Measurements from ENCODE around the gene SFXN2.

The SFXN2 gene

GRCh38 chr10:102701272-102701671 is 13.2 kb upstream of the SFXN2 start:
- H3K4ac ChIP-seq (ENCODE audit: low read depth in 1 of 2, low read length in 2 of 2): peak overlapping the region in 1 of 2 experiments; percentile 51
- WGBS: no CpG with 5 or more reads among the region's 3 CpGs
- H2BK15ac ChIP-seq (ENCODE audit: low read depth, poor library complexity, severe bottlenecking): no peak overlapping the region
- H3K18ac ChIP-seq (ENCODE audit: low read depth in 1 of 2, low read length in 2 of 2): peak overlapping the region in 1 of 2 experiments; percentile 48
- peaks cover 11% of the 10 kb centered on the region for H3K79me1 ChIP-seq (replicated peaks; ENCODE audit: low read length, poor library complexity, severe bottlenecking)
- H2AFZ ChIP-seq (ENCODE audit: low read depth, low read length): no peak overlapping the region
- peaks cover 11 to 38% of the 10 kb centered on the region in 2 experiments for H3K36me3 ChIP-seq (ENCODE audit: control insufficient read depth in 1 of 2, insufficient read depth in 2 of 2, low read depth in 1 of 2, low read length in 2 of 2)
- no peak overlapping the region for H2BK12ac ChIP-seq (ENCODE audit: low read length in 2 of 2)
- H2BK5ac ChIP-seq (ENCODE audit: low read depth, low read length, poor library complexity, severe bottlenecking): no peak overlapping the region
- no peak overlapping the region for H2BK120ac ChIP-seq (ENCODE audit: low read depth, low read length)
- no peak overlapping the region for H3K23ac ChIP-seq (ENCODE audit: low read length in 2 of 2)
- no peaks in the 10 kb centered on the region for H3K9me3 ChIP-seq (ENCODE audit: control insufficient read depth, low read length)
- H3K4me2 ChIP-seq (ENCODE audit: low read length, poor library complexity, severe bottlenecking): no peak overlapping the region
- peak overlapping the region; percentile 94 for H2AK5ac ChIP-seq (ENCODE audit: low read length, severe bottlenecking)
- H3K14ac ChIP-seq (ENCODE audit: low read length in 2 of 2): no peak overlapping the region
- peaks cover 19% of the 10 kb centered on the region for H3K4me1 ChIP-seq (ENCODE audit: control insufficient read depth, insufficient read depth, low read depth, low read length)
- no peak for DNase-seq
- H4K91ac ChIP-seq (ENCODE audit: low read length): no peak overlapping the region
- no peak overlapping the region for H3K4me3 ChIP-seq (ENCODE audit: insufficient read depth in 1 of 2, low read depth in 1 of 2, low read length in 2 of 2)
- H3K9ac ChIP-seq (ENCODE audit: low read length): no peak overlapping the region
- H3K27me3 ChIP-seq (ENCODE audit: control insufficient read depth in 1 of 2, insufficient read depth in 1 of 2, low read length in 2 of 2): no peaks in the 10 kb centered on the region
- no peak overlapping the region for H4K8ac ChIP-seq (ENCODE audit: low read length)
- H3K27ac ChIP-seq (ENCODE audit: low read length, poor library complexity, severe bottlenecking): peak overlapping the region; percentile 40

- H3K4me3 ChIP-seq (ENCODE audit: insufficient read depth in 1 of 2, low read depth in 1 of 2, low read length in 2 of 2): no peak overlapping the region
- no peak overlapping the region for H3K18ac ChIP-seq (ENCODE audit: low read depth in 1 of 2, low read length in 2 of 2)
- no peak overlapping the region for H2BK15ac ChIP-seq (ENCODE audit: low read depth, poor library complexity, severe bottlenecking)
- no peak overlapping the region for H4K91ac ChIP-seq (ENCODE audit: low read length)
- no peak overlapping the region for H2AK5ac ChIP-seq (ENCODE audit: low read length, severe bottlenecking)
- no peaks in the 10 kb centered on the region for H3K9me3 ChIP-seq (ENCODE audit: control insufficient read depth, low read length)
- H3K79me1 ChIP-seq (replicated peaks; ENCODE audit: low read length, poor library complexity, severe bottlenecking): peaks cover 11% of the 10 kb centered on the region
- H3K9ac ChIP-seq (ENCODE audit: low read length): no peak overlapping the region
- H2BK12ac ChIP-seq (ENCODE audit: low read length in 2 of 2): no peak overlapping the region
- H4K8ac ChIP-seq (ENCODE audit: low read length): no peak overlapping the region
- H2AFZ ChIP-seq (ENCODE audit: low read depth, low read length): no peak overlapping the region
- H2BK5ac ChIP-seq (ENCODE audit: low read depth, low read length, poor library complexity, severe bottlenecking): no peak overlapping the region
- no peak overlapping the region for H3K27ac ChIP-seq (ENCODE audit: low read length, poor library complexity, severe bottlenecking)
- peaks cover 20% of the 10 kb centered on the region for H3K4me1 ChIP-seq (ENCODE audit: control insufficient read depth, insufficient read depth, low read depth, low read length)
- H3K4ac ChIP-seq (ENCODE audit: low read depth in 1 of 2, low read length in 2 of 2): no peak overlapping the region
- WGBS: no CpG with 5 or more reads among the region's 3 CpGs
- no peaks in the 10 kb centered on the region for H3K27me3 ChIP-seq (ENCODE audit: control insufficient read depth in 1 of 2, insufficient read depth in 1 of 2, low read length in 2 of 2)
- H3K23ac ChIP-seq (ENCODE audit: low read length in 2 of 2): no peak overlapping the region
- H2BK120ac ChIP-seq (ENCODE audit: low read depth, low read length): no peak overlapping the region
- H3K36me3 ChIP-seq (ENCODE audit: control insufficient read depth in 1 of 2, insufficient read depth in 2 of 2, low read depth in 1 of 2, low read length in 2 of 2): peaks cover 11 to 33% of the 10 kb centered on the region in 2 experiments
- no peak overlapping the region for H3K14ac ChIP-seq (ENCODE audit: low read length in 2 of 2)
- DNase-seq: no peak
- H3K4me2 ChIP-seq (ENCODE audit: low read length, poor library complexity, severe bottlenecking): no peak overlapping the region
Measured at GRCh38 chr10:102701796-102702195, 12.6 kb upstream of the SFXN2 start.

GRCh38 chr10:102702742-102703141 is 11.7 kb upstream of the SFXN2 start:
- no peak overlapping the region for H2AFZ ChIP-seq (ENCODE audit: low read depth, low read length)
- no peak overlapping the region for H4K91ac ChIP-seq (ENCODE audit: low read length)
- no peak overlapping the region for H3K18ac ChIP-seq (ENCODE audit: low read depth in 1 of 2, low read length in 2 of 2)
- peaks cover 20% of the 10 kb centered on the region for H3K4me1 ChIP-seq (ENCODE audit: control insufficient read depth, insufficient read depth, low read depth, low read length)
- H3K23ac ChIP-seq (ENCODE audit: low read length in 2 of 2): no peak overlapping the region
- no peak overlapping the region for H3K4me3 ChIP-seq (ENCODE audit: insufficient read depth in 1 of 2, low read depth in 1 of 2, low read length in 2 of 2)
- H3K14ac ChIP-seq (ENCODE audit: low read length in 2 of 2): no peak overlapping the region
- no peak overlapping the region for H2BK12ac ChIP-seq (ENCODE audit: low read length in 2 of 2)
- H4K8ac ChIP-seq (ENCODE audit: low read length): no peak overlapping the region
- H3K79me1 ChIP-seq (replicated peaks; ENCODE audit: low read length, poor library complexity, severe bottlenecking): peaks cover 9% of the 10 kb centered on the region
- peak; percentile 34 for DNase-seq
- no peaks in the 10 kb centered on the region for H3K9me3 ChIP-seq (ENCODE audit: control insufficient read depth, low read length)
- H3K4ac ChIP-seq (ENCODE audit: low read depth in 1 of 2, low read length in 2 of 2): no peak overlapping the region
- no peak overlapping the region for H2BK5ac ChIP-seq (ENCODE audit: low read depth, low read length, poor library complexity, severe bottlenecking)
- H3K36me3 ChIP-seq (ENCODE audit: control insufficient read depth in 1 of 2, insufficient read depth in 2 of 2, low read depth in 1 of 2, low read length in 2 of 2): peaks cover 8 to 26% of the 10 kb centered on the region in 2 experiments
- H3K27me3 ChIP-seq (ENCODE audit: control insufficient read depth in 1 of 2, insufficient read depth in 1 of 2, low read length in 2 of 2): no peaks in the 10 kb centered on the region
- H2BK120ac ChIP-seq (ENCODE audit: low read depth, low read length): no peak overlapping the region
- peak overlapping the region; percentile 57 for H3K27ac ChIP-seq (ENCODE audit: low read length, poor library complexity, severe bottlenecking)
- H3K9ac ChIP-seq (ENCODE audit: low read length): no peak overlapping the region
- WGBS: 83% methylated on average over 2 of the region's 2 CpGs
- H2AK5ac ChIP-seq (ENCODE audit: low read length, severe bottlenecking): no peak overlapping the region
- H3K4me2 ChIP-seq (ENCODE audit: low read length, poor library complexity, severe bottlenecking): no peak overlapping the region
- no peak overlapping the region for H2BK15ac ChIP-seq (ENCODE audit: low read depth, poor library complexity, severe bottlenecking)

GRCh38 chr10:102704915-102705314 is 9.5 kb upstream of the SFXN2 start:
- Histone ChIP-seq H3K27me3 (ENCODE audit: control insufficient read depth in 1 of 2, insufficient read depth in 1 of 2, low read length in 2 of 2) (no peaks in the 10 kb centered on the region), H2BK5ac (ENCODE audit: low read depth, low read length, poor library complexity, severe bottlenecking) (peak overlapping the region; percentile 75), H2BK12ac (ENCODE audit: low read length in 2 of 2) (no peak overlapping the region), H3K36me3 (ENCODE audit: control insufficient read depth in 1 of 2, insufficient read depth in 2 of 2, low read depth in 1 of 2, low read length in 2 of 2) (peaks cover 1 to 7% of the 10 kb centered on the region in 2 experiments), H3K79me1 (replicated peaks; ENCODE audit: low read length, poor library complexity, severe bottlenecking) (peaks cover 5% of the 10 kb centered on the region), H3K27ac (ENCODE audit: low read length, poor library complexity, severe bottlenecking) (peak overlapping the region; percentile 96), H3K18ac (ENCODE audit: low read depth in 1 of 2, low read length in 2 of 2) (no peak overlapping the region), H3K4ac (ENCODE audit: low read depth in 1 of 2, low read length in 2 of 2) (no peak overlapping the region), H3K9ac (ENCODE audit: low read length) (no peak overlapping the region), H4K91ac (ENCODE audit: low read length) (no peak overlapping the region), H2AK5ac (ENCODE audit: low read length, severe bottlenecking) (peak overlapping the region; percentile 93), H2AFZ (ENCODE audit: low read depth, low read length) (no peak overlapping the region), H3K23ac (ENCODE audit: low read length in 2 of 2) (no peak overlapping the region), H3K9me3 (ENCODE audit: control insufficient read depth, low read length) (no peaks in the 10 kb centered on the region), H3K4me1 (ENCODE audit: control insufficient read depth, insufficient read depth, low read depth, low read length) (peaks cover 20% of the 10 kb centered on the region), H3K14ac (ENCODE audit: low read length in 2 of 2) (no peak overlapping the region), H3K4me3 (ENCODE audit: insufficient read depth in 1 of 2, low read depth in 1 of 2, low read length in 2 of 2) (no peak overlapping the region), H2BK120ac (ENCODE audit: low read depth, low read length) (no peak overlapping the region), H2BK15ac (ENCODE audit: low read depth, poor library complexity, severe bottlenecking) (no peak overlapping the region), H4K8ac (ENCODE audit: low read length) (no peak overlapping the region), H3K4me2 (ENCODE audit: low read length, poor library complexity, severe bottlenecking) (peak overlapping the region; percentile 49)
- WGBS: 60% methylated on average over 5 of the region's 6 CpGs
- peak; percentile 50 for DNase-seq
